NCI-H1105 treated with DMSO at 0.1 percent for 48 hours (cell line): ENCODE measurements around the gene TLX2.
A peak's percentile ranks its signal among the peaks of the same experiment; 100 is the strongest.

ENCODE experiments used
- DNase-seq: peaks from one replicate; lab custom pipeline; 2025; lab: John Stamatoyannopoulos, UW

TLX2 gene

GRCh38 chr2:74532222-74532621, 18.0 kb downstream of the TLX2 start:
- DNase-seq, result no peak

- DNase-seq, result no peak
Measured at GRCh38 chr2:74533464-74533863, 19.2 kb downstream of the TLX2 start.

- no peak for DNase-seq
Measured at GRCh38 chr2:74534411-74534810, 20.2 kb downstream of the TLX2 start.

GRCh38 chr2:74535440-74535965, 21.3 kb downstream of the TLX2 start:
- no peak for DNase-seq

- DNase-seq, result no peak
Measured at GRCh38 chr2:74536166-74536950, 22.1 kb downstream of the TLX2 start.

GRCh38 chr2:74537140-74537539, 22.9 kb downstream of the TLX2 start:
- DNase-seq, result no peak

- no peak for DNase-seq
Measured at GRCh38 chr2:74538881-74539339, 24.7 kb downstream of the TLX2 start.

- DNase-seq, result no peak
Measured at GRCh38 chr2:74540291-74540690, 26.0 kb downstream of the TLX2 start.

GRCh38 chr2:74542978-74543377, 28.7 kb downstream of the TLX2 start:
- no peak for DNase-seq

- peak; percentile 3 for DNase-seq
Measured at GRCh38 chr2:74544634-74545033, 30.4 kb downstream of the TLX2 start.

- no peak for DNase-seq
Measured at GRCh38 chr2:74546004-74546403, 31.8 kb downstream of the TLX2 start.

GRCh38 chr2:74548285-74548899, 34.1 kb downstream of the TLX2 start:
- DNase-seq, result peak; percentile 63

GRCh38 chr2:74548900-74549826, 34.9 kb downstream of the TLX2 start:
- DNase-seq, result peak; percentile 60

GRCh38 chr2:74550231-74550630, 36.0 kb downstream of the TLX2 start:
- DNase-seq, result no peak

- no peak for DNase-seq
Measured at GRCh38 chr2:74551530-74551929, 37.3 kb downstream of the TLX2 start.

- no peak for DNase-seq
Measured at GRCh38 chr2:74551942-74552913, 38.0 kb downstream of the TLX2 start.

- no peak for DNase-seq
Measured at GRCh38 chr2:74552914-74553811, 38.9 kb downstream of the TLX2 start.

GRCh38 chr2:74553892-74554819, 39.9 kb downstream of the TLX2 start, which contains the start of the genes DOK1 and LOXL3:
Gene DOK1 (plus strand): TSS chr2:74554720. CDS start chr2:74554755, 35 bp downstream.
Gene LOXL3 (minus strand): TSS chr2:74553942. CDS start chr2:74552634, 1,308 bp downstream.
- peak; percentile 58 for DNase-seq
